HEK293 (cell line): ENCODE results near the gene SDC3.

Source experiments
- CTCF ChIA-PET: fragments of 350-600 bp; formaldehyde crosslinking; extraction: SDS; loops from one replicate; lab custom pipeline; 2021; ENCODE audit warnings: antibody characterized with exemption; lab: Yijun Ruan, JAX
- POLR2A ChIA-PET: fragments of 300-600 bp; formaldehyde crosslinking; extraction: SDS; loops from one replicate; lab custom pipeline; 2020; ENCODE audit warnings: antibody characterized with exemption, inconsistent platforms; lab: Yijun Ruan, JAX
- H3K27ac ChIP-seq: fragments of 200-500 bp; sonication (Bioruptor generic); 2 replicates; pipeline ENCODE4 v1.5.1; 2014; ENCODE audit warnings: low read depth, low read length, control low read depth, inconsistent platforms; ENCODE audit errors: extremely low read depth
- H3K36me3 ChIP-seq, 2 experiments: fragments of 200-500 bp in 1 of 2; sonication (Bioruptor generic) in 1 of 2; 1 replicate in 1 of 2; 2 replicates in 1 of 2; pipeline ENCODE4 v1.5.1; 2014 to 2017; ENCODE audit warnings: inconsistent platforms in 2 of 2, low read length in 2 of 2; ENCODE audit not compliant: control insufficient read depth in 2 of 2, insufficient read depth in 1 of 2
- H3K4me1 ChIP-seq: fragments of 200-500 bp; sonication (Bioruptor generic); 2 replicates; pipeline ENCODE4 v1.5.1; 2014; ENCODE audit warnings: mild to moderate bottlenecking, low read length, inconsistent platforms; ENCODE audit not compliant: control insufficient read depth, insufficient read depth
- H3K4me3 ChIP-seq: 2 replicates; pipeline ENCODE4 v1.5.1; 2011; ENCODE audit warnings: low read depth, mild to moderate bottlenecking, control low read depth, low read length, moderate library complexity
- H3K9me3 ChIP-seq: fragments of 200-500 bp; sonication (Bioruptor generic); 2 replicates; pipeline ENCODE4 v1.5.1; 2014; ENCODE audit warnings: low read depth, low read length, inconsistent platforms; ENCODE audit not compliant: control insufficient read depth, insufficient read depth
- KLF7 ChIP-seq: fragments of 450-650 bp; formaldehyde crosslinking; IDR thresholded peaks from 2 replicates; pipeline ENCODE4 v1.5.1; 2016; ENCODE audit warnings: missing biosample characterization, missing genetic modification characterization, borderline replicate concordance
- OVOL3 ChIP-seq: fragments of 450-650 bp; formaldehyde crosslinking; IDR thresholded peaks from 2 replicates; pipeline ENCODE4 v1.5.1; 2016; ENCODE audit warnings: missing biosample characterization, missing genetic modification characterization
- PRDM1 ChIP-seq: fragments of 450-650 bp; formaldehyde crosslinking; IDR thresholded peaks from 2 replicates; pipeline ENCODE4; 2016; ENCODE audit warnings: missing biosample characterization, missing genetic modification characterization
- REPIN1 ChIP-seq: fragments of 450-650 bp; formaldehyde crosslinking; IDR thresholded peaks from 2 replicates; pipeline ENCODE4 v1.5.1; 2017; ENCODE audit warnings: missing biosample characterization, missing genetic modification characterization, low read depth
- TSHZ1 ChIP-seq: fragments of 450-650 bp; formaldehyde crosslinking; IDR thresholded peaks from 2 replicates; pipeline ENCODE4 v1.5.1; 2016; ENCODE audit warnings: missing biosample characterization, missing genetic modification characterization, borderline replicate concordance
- ZNF140 ChIP-seq: fragments of 450-650 bp; formaldehyde crosslinking; IDR thresholded peaks from 2 replicates; pipeline ENCODE4 v1.5.1; 2016; ENCODE audit warnings: missing biosample characterization, missing genetic modification characterization
- ZNF26 ChIP-seq: fragments of 450-650 bp; formaldehyde crosslinking; IDR thresholded peaks from 2 replicates; pipeline ENCODE4 v1.5.1; 2016; ENCODE audit warnings: missing biosample characterization, missing genetic modification characterization
- ZNF335 ChIP-seq: fragments of 450-650 bp; formaldehyde crosslinking; conservative IDR thresholded peaks from 2 replicates; pipeline ENCODE4 v1.5.1; 2016; ENCODE audit warnings: missing biosample characterization, missing genetic modification characterization
- ZNF354C ChIP-seq: fragments of 450-650 bp; formaldehyde crosslinking; IDR thresholded peaks from 2 replicates; pipeline ENCODE4 v1.5.1; 2016; ENCODE audit warnings: missing biosample characterization, missing genetic modification characterization, low read depth, borderline replicate concordance
- ZNF449 ChIP-seq: fragments of 450-650 bp; formaldehyde crosslinking; IDR thresholded peaks from 2 replicates; pipeline ENCODE4 v1.5.1; 2017; ENCODE audit warnings: missing biosample characterization, mild to moderate bottlenecking, missing genetic modification characterization, moderate library complexity
- ZNF514 ChIP-seq: fragments of 450-650 bp; formaldehyde crosslinking; IDR thresholded peaks from 2 replicates; pipeline ENCODE4 v1.5.1; 2016; ENCODE audit warnings: missing biosample characterization, missing genetic modification characterization
- ZNF518A ChIP-seq: fragments of 450-650 bp; formaldehyde crosslinking; conservative IDR thresholded peaks from 2 replicates; pipeline ENCODE4 v1.5.1; 2016; ENCODE audit warnings: low read depth, missing biosample characterization, missing genetic modification characterization
- ZNF555 ChIP-seq: fragments of 450-650 bp; formaldehyde crosslinking; conservative IDR thresholded peaks from 2 replicates; pipeline ENCODE4 v1.5.1; 2017; ENCODE audit warnings: missing biosample characterization, mild to moderate bottlenecking, missing genetic modification characterization, inconsistent platforms
- ZNF837 ChIP-seq: fragments of 450-650 bp; formaldehyde crosslinking; IDR thresholded peaks from 2 replicates; pipeline ENCODE4 v1.5.1; 2016; ENCODE audit warnings: missing biosample characterization, missing genetic modification characterization
- ZXDB ChIP-seq: fragments of 450-650 bp; formaldehyde crosslinking; IDR thresholded peaks from 2 replicates; pipeline ENCODE4 v1.5.1; 2016; ENCODE audit warnings: missing biosample characterization, missing genetic modification characterization

Gene SDC3

GRCh38 chr1:30876451-30877204 lies 31.9 kb downstream of the SDC3 start (continued):
- TF ChIP-seq ZNF518A (tag by site-specific recombination) (no peak), REPIN1 (tag by site-specific recombination) (no peak), ZNF449 (tag by site-specific recombination) (no peak), ZXDB (tag by site-specific recombination) (no peak), ZNF514 (tag by site-specific recombination) (no peak), KLF7 (tag by site-specific recombination) (no peak), ZNF555 (no peak), OVOL3 (no peak), ZNF837 (tag by site-specific recombination) (no peak), PRDM1 (tag by site-specific recombination) (no peak), ZNF140 (tag by site-specific recombination) (no peak)

- Histone ChIP-seq H3K4me3 (no peak overlapping the region), H3K36me3 (peaks cover 0 to 43% of the 10 kb centered on the region in 2 experiments; a peak in 1 of 3 replicates), H3K27ac (no peak overlapping the region), H3K9me3 (no peaks in the 10 kb centered on the region), H3K4me1 (peaks cover 8% of the 10 kb centered on the region)
- TF ChIP-seq ZNF335 (tag by site-specific recombination) (no peak), ZNF354C (tag by site-specific recombination) (no peak), ZNF26 (tag by site-specific recombination) (no peak), ZNF449 (tag by site-specific recombination) (no peak), TSHZ1 (no peak)
- POLR2A ChIA-PET: no interaction called here
- CTCF ChIA-PET: no interaction called here
Observed at GRCh38 chr1:30875916-30876315, 32.6 kb downstream of the SDC3 start.
